Non-pigmented ciliary epithelial cell (primary cell): ENCODE results near the gene NKX2-1.

Experiments
- DNase-seq: peaks from one replicate; pipeline ENCODE4 v3.0.0-alpha.2; 2010; ENCODE audit warnings: low read depth

Gene NKX2-1

GRCh38 chr14:36517242-36518030, 2.6 kb downstream of the NKX2-1 start:
- no peak for DNase-seq

- no peak for DNase-seq
These were observed 3.3 kb downstream of the NKX2-1 start for GRCh38 chr14:36516719-36517241.

- no peak for DNase-seq
These were observed 3.9 kb downstream of the NKX2-1 start for GRCh38 chr14:36515896-36516718.

GRCh38 chr14:36515105-36515593, 4.9 kb downstream of the NKX2-1 start:
- DNase-seq: no peak

GRCh38 chr14:36514278-36515104, 5.5 kb downstream of the NKX2-1 start:
- DNase-seq: no peak

- DNase-seq: no peak
These were observed 6.4 kb downstream of the NKX2-1 start for GRCh38 chr14:36513451-36514277.

GRCh38 chr14:36513012-36513420, 7.0 kb downstream of the NKX2-1 start:
- no peak for DNase-seq

GRCh38 chr14:36512585-36513003, 7.4 kb downstream of the NKX2-1 start:
- DNase-seq: no peak

- DNase-seq: no peak
These were observed 7.9 kb downstream of the NKX2-1 start for GRCh38 chr14:36511981-36512584.

GRCh38 chr14:36510874-36511273, 9.2 kb downstream of the NKX2-1 start:
- DNase-seq: no peak

GRCh38 chr14:36510078-36510799, 9.8 kb downstream of the NKX2-1 start:
- DNase-seq: no peak

- no peak for DNase-seq
These were observed 10.7 kb downstream of the NKX2-1 start for GRCh38 chr14:36509069-36509917.

GRCh38 chr14:36508418-36509068, 11.5 kb downstream of the NKX2-1 start:
- DNase-seq: no peak

GRCh38 chr14:36507847-36508417, 12.1 kb downstream of the NKX2-1 start:
- DNase-seq: no peak

GRCh38 chr14:36506732-36507614, 13.1 kb downstream of the NKX2-1 start:
- DNase-seq: no peak

- no peak for DNase-seq
These were observed 13.9 kb downstream of the NKX2-1 start for GRCh38 chr14:36505892-36506731.
